Activated naive CD8-positive, alpha-beta T cell treated with anti-CD3 and anti-CD28 coated beads, Interleukin-2, amount 50 U/mL, for 16 hours (primary cell): ENCODE data around the gene OR10G7.
A peak's percentile ranks its signal among the peaks of the same experiment; 100 is the strongest.

Experiments used
- DNase-seq: peaks from one replicate; pipeline ENCODE4 v3.0.0-alpha.2; 2020; ENCODE audit warnings: low read depth, low spot score

The OR10G7 gene, protein sequence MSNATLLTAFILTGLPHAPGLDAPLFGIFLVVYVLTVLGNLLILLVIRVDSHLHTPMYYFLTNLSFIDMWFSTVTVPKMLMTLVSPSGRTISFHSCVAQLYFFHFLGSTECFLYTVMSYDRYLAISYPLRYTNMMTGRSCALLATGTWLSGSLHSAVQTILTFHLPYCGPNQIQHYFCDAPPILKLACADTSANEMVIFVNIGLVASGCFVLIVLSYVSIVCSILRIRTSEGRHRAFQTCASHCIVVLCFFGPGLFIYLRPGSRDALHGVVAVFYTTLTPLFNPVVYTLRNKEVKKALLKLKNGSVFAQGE

DNA sequence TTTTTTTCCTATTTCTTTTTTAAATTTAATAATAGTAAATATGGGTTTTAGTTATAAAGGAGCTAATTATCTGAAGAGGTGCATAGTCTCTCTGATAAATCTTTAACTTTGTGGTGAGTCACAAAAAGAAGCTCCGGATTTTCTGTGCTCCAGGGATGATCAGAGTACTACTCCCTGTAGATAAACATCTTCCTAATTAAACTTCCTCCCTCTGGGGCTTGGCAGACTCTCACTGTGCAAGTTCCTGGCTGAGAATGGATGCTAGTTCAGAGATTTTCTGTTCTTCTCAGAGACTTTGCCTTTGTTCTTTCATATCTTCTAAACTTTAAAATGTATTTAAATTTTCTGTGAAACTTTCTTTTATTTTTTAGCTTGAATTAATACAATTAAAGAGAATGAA is at the start of gene OR10G7:
TSS of gene OR10G7 (minus strand) at position 72 of the 400 bp plus-strand sequence. CDS start 2,324 bp downstream, outside the sequence.
- no peak for DNase-seq

DNA sequence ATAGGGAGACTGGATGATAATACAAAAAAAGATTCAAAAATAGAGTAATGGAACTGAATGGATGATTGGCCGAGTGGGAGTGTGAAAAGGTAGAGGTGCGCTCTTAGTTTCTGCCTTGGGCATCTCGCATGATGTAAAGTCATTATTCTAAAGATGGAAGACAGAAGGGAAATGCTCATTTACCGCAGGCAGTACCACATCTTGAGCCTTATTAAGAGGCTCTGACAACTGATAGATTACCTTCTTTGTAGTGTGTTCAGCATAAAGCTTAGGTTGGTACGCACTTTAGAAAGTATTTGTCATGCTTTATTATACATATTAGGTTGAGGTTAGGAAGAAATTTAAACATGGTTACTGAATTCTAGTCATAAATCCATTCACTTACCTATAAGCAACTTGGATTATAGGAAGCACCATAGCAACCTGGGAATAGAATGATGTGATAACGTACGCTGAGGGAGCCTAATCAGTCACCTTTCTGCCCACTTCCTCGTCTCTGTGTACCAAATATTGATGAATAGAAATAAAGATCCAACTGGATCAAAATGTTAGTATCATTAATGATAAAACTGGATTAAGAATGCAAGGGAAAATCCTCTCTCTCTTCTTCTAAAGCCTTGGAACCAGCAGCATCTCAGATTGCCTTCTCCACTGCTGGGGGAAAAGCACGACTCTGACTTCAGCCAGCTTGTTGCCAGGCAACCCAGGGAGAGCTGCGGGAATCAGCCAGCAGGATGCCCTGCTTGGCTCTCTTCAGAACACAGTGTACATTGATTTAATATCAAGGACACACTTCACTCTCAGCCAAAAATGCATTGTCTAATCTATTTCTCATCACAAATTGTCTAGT is 45.1 kb upstream of the OR10G7 start:
- DNase-seq, result no peak

DNA sequence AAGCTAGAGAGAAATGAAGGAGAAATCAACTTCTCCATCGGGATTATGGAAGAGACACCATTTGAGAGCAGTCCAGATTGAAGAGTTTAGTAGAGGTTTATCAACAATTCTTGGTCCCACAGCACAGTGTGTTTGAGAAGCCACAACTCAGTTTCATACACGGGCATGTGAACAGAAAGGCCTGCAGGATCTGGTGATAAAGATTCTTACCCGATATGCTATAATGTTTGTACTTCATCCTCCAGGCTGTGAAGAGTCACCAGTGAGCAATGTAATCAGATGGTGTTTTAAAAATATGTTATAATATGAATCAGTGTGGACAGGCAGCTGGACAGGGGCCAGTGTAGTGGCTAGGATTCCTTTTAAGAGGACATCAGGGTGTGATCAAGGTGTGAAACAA is 44.5 kb upstream of the OR10G7 start:
- no peak for DNase-seq

GRCh38 chr11:124082371-124082770 is 41.2 kb upstream of the OR10G7 start:
- DNase-seq, result no peak

- DNase-seq, result no peak
Measured at GRCh38 chr11:124081483-124081882, 40.4 kb upstream of the OR10G7 start.

DNA sequence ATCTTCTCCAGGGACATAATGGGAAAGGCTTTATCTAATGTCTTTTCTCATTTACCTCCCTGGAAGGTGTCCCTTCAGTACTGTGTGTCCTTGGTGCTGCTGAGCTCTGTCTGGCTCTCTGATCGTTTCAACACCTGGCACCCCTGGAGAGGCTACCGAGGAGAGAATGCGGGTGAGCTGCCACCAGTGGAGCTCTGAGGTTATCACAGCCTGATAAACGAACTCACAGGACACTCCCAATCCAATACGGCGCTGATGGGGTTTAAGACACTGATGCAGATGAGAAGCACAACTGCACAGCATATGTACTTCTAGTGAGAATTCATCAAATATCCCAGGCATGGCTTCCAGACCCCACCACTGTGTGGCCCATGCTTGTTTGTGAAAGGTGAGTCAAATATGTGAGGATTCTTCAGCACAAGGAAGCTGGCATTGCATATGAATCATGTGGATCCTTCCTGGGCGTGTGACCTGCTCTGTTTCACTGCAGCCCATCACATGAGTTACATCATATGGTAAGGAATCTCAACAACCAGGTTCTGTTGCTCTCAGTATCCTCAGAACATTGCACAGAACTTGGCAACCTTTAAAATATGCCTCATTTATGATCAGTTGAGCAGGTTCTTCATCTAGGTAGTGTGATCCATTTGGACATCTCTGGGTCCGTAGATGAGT is 39.3 kb upstream of the OR10G7 start:
- no peak for DNase-seq

DNA sequence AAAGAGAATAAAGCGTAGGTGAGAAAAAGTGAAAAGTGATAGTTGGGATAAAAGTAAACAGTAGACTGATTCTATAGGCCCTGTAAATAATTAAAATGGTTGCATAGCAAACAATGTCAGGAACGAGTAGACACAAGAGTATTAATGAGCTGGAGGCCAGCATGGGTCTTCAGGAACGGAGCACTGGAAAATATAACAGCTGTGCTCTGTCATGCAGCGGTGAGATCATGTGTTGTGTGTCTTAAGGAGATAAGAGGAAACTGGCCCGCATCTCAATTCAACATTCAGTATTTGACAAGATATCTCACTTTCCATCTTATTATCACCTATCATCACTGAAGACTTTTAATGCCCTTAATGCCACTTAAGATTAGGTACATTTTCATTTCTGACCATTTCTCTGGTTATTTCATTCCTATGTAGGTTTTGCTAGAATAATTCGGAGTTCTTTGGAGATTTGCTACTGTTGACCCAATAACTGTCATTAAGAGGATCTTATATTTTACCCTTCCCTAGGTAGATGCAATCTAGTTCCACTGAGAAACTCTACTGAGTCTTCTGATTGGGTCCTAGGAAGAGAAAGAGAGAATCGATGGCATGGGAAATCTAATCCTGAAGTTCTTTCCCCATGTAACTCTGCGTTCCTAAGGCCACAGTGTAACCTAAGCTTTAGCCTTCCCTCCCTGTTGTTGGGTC is 38.7 kb upstream of the OR10G7 start:
- DNase-seq, result no peak

DNA sequence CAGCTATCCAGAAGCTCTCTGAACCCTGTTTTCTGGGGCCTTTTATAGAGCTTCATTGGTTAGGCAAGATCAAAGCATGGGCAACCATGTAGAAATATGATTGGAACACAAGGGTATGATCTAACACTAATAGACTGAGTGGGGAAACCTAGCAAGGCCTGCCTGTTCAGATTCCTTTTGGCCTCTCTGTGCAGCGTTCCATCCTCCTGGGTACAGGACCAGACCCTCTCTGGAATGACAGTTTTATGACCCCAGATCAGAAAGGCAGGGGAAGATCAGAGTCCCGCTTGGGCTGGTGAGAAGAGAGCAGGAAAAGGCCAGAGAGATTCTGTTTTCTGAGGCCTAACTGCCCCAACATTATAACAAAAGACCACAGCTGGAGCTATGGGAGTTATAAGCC is 37.5 kb upstream of the OR10G7 start:
- no peak for DNase-seq

GRCh38 chr11:124077266-124077665 is 36.1 kb upstream of the OR10G7 start:
- no peak for DNase-seq

DNA sequence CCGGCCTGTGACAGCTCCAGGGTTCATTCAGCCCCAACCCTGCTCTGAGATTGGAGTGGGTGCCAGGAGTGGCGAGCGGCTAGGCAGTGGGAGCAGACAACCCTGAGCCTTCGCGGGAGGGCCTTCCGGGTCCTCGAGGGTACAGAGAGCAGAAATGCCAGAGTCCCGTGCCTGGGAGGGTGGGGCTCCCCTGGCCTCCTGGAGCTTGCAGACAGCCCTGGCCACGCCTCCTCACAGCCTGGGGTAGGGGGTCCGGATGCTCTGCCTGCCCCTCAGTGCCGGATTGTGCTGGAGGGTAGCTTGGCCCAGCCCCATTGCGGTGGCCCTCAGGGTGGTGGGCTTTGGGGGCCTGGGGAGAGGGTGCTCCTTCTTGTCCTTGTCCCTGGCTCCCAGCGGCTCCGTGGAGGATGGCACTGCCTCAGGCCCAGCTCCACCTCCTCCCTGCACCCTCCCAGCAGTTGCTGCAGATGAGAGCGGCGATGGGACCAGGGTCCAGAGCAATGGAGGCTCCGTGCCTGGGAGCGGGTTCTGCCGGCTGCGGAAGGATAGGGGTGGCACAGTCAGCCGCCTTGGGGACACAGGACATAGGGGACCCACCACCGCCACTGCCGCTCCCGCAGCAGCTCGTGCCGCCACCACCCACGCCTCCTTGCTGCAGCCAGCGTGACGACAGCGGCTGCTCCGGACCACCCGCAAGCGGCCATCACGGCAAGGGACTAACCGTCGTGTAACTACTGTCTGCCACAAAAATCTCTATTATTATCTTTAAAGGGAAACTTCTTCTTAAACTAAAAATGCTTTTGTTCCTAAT is 34.9 kb upstream of the OR10G7 start:
- DNase-seq, result no peak

DNA sequence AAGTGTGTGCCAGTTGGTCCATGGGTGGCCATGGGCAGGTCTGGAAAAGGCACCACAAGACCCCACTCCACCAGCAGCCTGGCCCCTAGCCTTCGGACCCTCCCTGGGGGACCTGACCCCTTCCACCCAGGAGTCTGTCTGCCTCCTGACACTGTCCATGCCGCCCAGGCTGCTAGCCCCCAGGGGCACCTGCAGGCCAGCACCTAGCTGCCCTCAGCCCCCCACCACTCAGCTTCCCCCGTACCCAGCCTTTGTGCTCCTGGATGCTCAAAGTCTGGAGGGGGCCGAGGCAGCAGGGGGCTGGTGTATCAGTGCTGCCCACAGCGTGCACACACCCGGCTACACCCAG is 34.3 kb upstream of the OR10G7 start:
- DNase-seq, result no peak

DNA sequence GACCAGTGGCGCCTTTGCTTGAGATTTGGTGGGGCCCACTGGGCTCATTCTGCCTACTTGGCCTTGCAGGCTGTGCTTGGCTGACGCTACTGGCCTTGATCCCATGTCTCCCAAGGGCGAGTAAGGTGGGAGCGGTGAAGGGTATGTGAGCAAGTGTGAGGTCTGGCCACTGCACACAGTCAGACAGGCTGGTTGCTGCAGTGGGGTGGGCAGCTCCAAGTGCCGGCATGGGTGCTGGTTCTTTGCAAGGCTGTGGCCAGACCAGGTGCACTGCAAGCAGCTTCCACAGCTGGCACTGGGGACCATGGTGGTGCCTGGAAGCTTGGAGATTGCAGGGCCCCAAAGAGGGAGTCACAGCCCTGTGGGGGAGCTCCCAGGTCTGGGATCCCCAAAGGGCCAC is 33.4 kb upstream of the OR10G7 start:
- no peak for DNase-seq

- no peak for DNase-seq
Measured at GRCh38 chr11:124072147-124072546, 31.0 kb upstream of the OR10G7 start.

DNA sequence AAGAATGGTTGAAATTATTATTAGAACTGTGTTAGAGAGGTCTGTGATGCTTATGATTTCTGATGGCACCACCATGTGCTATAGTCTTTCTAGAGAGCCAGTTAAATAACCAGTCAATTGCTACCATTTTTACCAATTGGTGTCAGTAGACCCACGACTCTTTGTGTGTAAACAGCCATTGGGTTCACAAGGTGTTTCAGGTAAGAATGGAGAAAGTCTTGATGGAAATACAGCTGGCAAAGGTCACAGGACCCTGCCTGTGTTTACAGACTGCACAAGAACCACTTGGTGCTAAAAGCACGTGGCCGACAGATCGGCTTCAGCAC is 30.5 kb upstream of the OR10G7 start:
- DNase-seq, result no peak

DNA sequence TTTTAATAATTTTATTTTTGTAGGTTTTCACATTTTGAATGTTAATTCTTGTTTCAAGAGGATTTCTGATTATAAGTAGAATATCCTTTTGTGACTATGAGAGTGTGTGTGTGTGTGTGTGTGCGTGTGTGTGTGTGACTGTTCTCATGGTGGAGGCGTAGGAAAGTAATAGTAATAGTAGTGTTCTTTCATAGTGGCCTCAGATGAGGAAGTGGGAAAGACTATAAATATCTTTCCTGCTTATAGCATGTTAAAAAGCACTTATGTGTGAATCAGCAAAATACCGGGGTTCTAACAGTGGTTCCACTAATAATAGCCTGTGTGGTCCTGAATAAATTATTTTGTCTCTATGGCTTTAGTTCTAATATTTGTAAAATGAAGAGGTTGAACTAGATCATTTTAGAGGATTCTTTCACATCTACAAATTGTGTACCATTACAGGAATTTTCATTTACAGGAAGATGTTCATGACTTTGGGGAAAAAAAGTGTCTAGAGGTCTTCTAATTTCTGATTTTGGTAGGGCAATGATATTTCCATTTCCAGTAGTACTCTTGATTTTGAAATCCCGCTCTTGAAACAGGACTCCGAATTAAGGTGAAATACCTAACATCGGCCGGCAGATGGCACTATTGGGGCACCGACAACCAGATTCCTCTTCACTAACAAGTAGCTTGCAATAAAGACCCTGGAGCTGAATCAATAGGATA is 29.9 kb upstream of the OR10G7 start:
- DNase-seq, result peak; percentile 40

DNA sequence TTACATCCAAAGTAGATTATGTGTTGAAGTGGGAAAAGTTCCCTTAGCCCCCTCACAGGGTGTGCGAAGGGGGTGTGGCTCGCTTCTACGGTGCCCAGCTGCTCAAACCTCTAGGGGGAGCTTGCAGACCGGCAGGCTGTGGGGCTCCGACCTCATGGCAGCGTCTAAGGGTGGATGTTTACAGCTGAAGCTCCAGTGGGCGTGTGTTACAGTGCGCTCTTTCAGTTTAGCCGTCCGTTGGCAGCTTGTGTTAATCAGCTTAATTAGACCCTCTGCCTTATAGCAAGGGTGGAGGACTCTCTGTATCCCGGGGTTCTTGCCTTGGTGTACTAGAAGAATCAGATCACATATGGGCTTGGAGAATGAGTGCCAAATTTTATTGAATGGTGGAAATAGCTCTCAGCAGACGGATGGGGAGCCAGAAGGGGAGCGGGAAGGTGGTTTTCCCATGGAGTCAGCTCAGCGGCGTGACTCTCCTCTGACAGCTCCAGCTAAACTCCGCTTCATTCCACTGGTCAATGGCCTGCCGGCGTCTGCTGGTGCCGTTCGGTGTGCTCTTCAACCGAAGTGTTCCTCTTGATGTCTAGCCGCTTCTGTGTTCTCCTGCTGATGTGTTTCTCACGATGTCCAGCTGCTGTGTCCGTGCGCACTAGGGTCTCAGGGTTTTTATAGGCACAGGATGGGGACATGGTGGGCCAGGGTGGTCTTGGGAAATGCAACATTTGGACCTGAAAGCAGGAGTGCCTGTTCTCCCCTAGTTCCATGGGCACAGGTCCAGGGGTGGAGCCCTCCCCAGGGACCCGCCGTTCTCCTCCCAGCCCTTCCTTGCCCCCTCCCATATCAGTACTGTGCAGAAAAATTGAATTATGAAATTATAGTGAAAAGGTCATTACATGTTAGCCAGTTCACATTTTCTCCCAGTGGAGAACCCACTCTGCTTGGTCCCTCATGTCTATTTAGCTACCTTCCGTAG is 28.6 kb upstream of the OR10G7 start:
- DNase-seq, result no peak

GRCh38 chr11:124068601-124069110 is 27.5 kb upstream of the OR10G7 start:
- no peak for DNase-seq

GRCh38 chr11:124052966-124053365 is 11.8 kb upstream of the OR10G7 start:
- DNase-seq, result no peak

GRCh38 chr11:124050748-124051147 is 9.6 kb upstream of the OR10G7 start:
- DNase-seq, result no peak
